GM12801 (cell line): ENCODE results near the gene TOX4.

ENCODE experiments used
- CTCF ChIP-seq: IDR thresholded peaks from one replicate; pipeline ENCODE4 v1.5.1; 2011; ENCODE audit warnings: control low read depth; ENCODE audit not compliant: insufficient read length; ENCODE audit errors: extremely low read depth

TOX4 gene

DNA sequence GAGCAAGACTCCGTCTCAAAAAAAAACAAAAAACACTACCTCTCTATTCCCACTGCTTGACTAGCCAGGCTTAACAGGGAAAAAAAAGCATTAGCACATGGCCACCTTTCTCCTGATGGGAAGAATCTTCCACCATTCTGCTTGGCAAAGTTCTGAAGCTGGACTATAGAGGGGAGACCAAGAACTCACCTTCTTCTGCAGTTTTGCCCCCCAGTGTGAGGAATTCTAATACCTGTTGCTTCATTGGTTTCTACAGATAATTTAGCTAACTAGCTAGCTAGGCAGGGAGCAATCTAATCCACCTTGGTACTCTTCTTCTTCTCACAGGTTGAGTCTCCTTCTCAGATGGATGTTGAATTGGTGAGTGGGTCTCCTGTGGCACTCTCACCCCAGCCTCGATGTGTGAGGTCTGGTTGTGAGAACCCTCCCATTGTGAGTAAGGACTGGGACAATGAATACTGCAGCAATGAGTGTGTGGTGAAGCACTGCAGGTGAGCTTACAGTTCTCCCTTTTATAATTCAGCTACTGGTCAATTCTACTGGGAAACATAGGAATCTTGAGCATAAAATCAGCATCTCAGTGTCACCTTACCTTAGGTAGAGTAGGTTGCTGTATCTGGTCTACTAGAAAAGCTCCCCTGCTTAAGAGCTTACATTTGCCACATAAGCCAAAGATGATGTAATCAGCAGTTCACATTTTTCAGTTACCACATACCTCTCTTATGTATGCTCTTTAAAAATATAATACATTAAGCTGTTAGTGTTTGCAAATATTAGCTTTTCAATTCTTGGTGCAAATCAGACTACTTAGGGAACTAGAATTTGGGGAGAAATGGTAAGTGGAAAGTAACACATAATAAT lies 18.1 kb downstream of the TOX4 start:
- no peak for TF ChIP-seq CTCF

DNA sequence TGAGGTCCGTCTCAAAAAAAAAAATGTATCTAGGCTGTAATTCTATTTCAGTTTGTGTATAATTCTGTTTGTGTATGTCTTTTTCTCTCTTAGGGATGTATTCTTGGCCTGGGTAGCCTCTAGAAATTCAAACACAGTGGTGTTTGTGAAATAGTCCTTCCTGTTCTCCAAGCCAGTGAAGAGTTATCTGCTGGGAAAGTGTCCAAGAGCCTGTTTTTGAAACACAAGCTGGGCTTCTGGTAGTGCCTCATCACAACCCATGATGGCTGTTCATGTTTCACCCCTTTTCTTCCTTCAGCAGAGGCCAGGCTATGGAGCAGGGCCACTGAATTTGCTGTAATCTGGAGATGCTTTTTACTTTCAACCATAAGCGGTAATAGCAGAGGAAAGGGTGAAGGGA lies 19.5 kb downstream of the TOX4 start:
- TF ChIP-seq CTCF, result no peak

- no peak for TF ChIP-seq CTCF
These were observed 21.8 kb downstream of the TOX4 start for GRCh38 chr14:21498540-21499526.

GRCh38 chr14:21501568-21501967 lies 24.6 kb downstream of the TOX4 start:
- no peak for TF ChIP-seq CTCF

DNA sequence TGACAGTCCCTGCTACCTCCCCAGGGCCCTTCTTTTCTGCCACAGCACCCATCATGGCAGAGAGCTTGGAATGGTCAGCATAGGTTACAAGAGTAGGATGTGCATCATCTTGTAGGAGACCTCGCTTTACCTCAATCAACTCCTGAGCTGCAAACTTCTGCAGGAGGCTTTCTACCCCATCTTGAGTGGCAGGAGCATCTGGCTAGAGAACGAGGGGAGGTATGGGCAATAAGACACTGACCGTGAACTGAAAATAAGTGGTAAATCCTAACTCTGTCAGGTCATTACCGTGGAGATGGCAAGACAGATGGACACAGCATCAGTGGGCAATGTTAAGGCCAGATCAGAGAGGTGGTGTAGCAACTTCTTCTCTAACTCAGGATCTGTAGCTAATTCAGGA lies 26.4 kb downstream of the TOX4 start:
- TF ChIP-seq CTCF, result no peak

GRCh38 chr14:21505012-21505553 lies 28.1 kb downstream of the TOX4 start:
- no peak for TF ChIP-seq CTCF

- TF ChIP-seq CTCF, result no peak
These were observed 29.6 kb downstream of the TOX4 start for GRCh38 chr14:21506557-21506956.
